Panc1 (cell line): ENCODE measurements around the gene ASB7.

ENCODE experiments used
- POLR2AphosphoS5 ChIP-seq: IDR thresholded peaks from 2 replicates; pipeline ENCODE4 v1.6.1; 2012; ENCODE audit warnings: mild to moderate bottlenecking, low read depth, low read length, moderate library complexity
- REST ChIP-seq, 2 experiments: IDR thresholded peaks; 2 replicates each; pipeline ENCODE4 v1.6.1; 2011 to 2012; ENCODE audit warnings: low read depth in 2 of 2, control low read depth in 1 of 2, low read length in 1 of 2, mild to moderate bottlenecking in 1 of 2, moderate library complexity in 1 of 2; ENCODE audit not compliant: insufficient read depth in 1 of 2
- TCF7L2 ChIP-seq: IDR thresholded peaks from 2 replicates; pipeline ENCODE4 v1.6.1; 2011; ENCODE audit warnings: mild to moderate bottlenecking, low read depth, low read length, inconsistent platforms
- TF ChIP-seq, protein P1 (sequence below): fragments of 450-650 bp; IDR thresholded peaks from 2 replicates; pipeline ENCODE4 v1.5.1; 2017; ENCODE audit warnings: mild to moderate bottlenecking

DNA sequence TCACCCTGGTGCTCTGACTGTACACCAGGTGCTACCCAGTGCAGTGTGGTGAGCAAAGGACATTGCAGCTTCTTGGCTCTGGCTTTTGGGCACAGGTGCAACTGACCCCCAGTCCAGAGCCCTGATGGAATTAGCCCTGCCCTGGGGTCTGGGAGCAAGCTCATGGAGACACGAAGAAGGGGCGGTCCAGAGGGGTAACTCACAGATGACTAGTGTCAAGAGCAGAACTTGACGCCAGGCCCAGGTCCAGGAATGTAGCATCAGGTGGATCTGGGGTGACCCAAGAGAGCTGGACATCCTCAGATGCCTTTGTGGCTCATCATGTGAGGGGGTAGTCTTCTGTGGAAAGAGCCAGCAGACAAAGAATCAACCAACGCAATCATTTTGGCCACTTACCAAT, 88.9 kb downstream of the ASB7 start:
- TF ChIP-seq, protein P1, sequence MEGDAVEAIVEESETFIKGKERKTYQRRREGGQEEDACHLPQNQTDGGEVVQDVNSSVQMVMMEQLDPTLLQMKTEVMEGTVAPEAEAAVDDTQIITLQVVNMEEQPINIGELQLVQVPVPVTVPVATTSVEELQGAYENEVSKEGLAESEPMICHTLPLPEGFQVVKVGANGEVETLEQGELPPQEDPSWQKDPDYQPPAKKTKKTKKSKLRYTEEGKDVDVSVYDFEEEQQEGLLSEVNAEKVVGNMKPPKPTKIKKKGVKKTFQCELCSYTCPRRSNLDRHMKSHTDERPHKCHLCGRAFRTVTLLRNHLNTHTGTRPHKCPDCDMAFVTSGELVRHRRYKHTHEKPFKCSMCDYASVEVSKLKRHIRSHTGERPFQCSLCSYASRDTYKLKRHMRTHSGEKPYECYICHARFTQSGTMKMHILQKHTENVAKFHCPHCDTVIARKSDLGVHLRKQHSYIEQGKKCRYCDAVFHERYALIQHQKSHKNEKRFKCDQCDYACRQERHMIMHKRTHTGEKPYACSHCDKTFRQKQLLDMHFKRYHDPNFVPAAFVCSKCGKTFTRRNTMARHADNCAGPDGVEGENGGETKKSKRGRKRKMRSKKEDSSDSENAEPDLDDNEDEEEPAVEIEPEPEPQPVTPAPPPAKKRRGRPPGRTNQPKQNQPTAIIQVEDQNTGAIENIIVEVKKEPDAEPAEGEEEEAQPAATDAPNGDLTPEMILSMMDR, result no peak
- no peak for TF ChIP-seq POLR2AphosphoS5
- no peak for TF ChIP-seq REST (IDR thresholded peaks at IDR 0.05; ENCODE audit: insufficient read depth in 1 of 2, low read depth in 2 of 2, low read length in 1 of 2)
- no peak for TF ChIP-seq TCF7L2
